Measurements from ENCODE around the gene LHX4.

The LHX4 gene

GRCh38 chr1:180301135-180301742, 71.2 kb downstream of the LHX4 start:
- H2BK5ac ChIP-seq (ENCODE audit: low read depth, low read length, poor library complexity), result no peak overlapping the region

GRCh38 chr1:180309338-180309737, 79.3 kb downstream of the LHX4 start:
- Histone ChIP-seq H3K4me3 (ENCODE audit: low read depth, low read length) (no peak overlapping the region), H3K9ac (ENCODE audit: low read length) (no peak overlapping the region), H3K4me2 (ENCODE audit: low read length) (no peak overlapping the region), H2AFZ (ENCODE audit: insufficient read depth, low read length, poor library complexity) (no peak overlapping the region), H4K12ac (ENCODE audit: low read depth, low read length) (no peak overlapping the region), H4K91ac (ENCODE audit: low read depth, low read length) (no peak overlapping the region), H2BK5ac (ENCODE audit: low read depth, low read length, poor library complexity) (no peak overlapping the region), H3K27me3 (ENCODE audit: insufficient read depth, low read length) (no peaks in the 10 kb centered on the region), H4K8ac (ENCODE audit: low read depth, low read length) (no peak overlapping the region), H3K23ac (ENCODE audit: low read length) (no peak overlapping the region), H3K27ac (ENCODE audit: low read depth, low read length) (no peak overlapping the region), H3K4me1 (ENCODE audit: control insufficient read depth in 1 of 2, insufficient read depth in 2 of 2, low read length in 2 of 2) (no peaks in the 10 kb centered on the region), H2AK5ac (ENCODE audit: low read length) (no peak overlapping the region), H2BK120ac (ENCODE audit: insufficient read depth, low read length, poor library complexity) (no peak overlapping the region), H3K18ac (ENCODE audit: low read length) (no peak overlapping the region), H3K36me3 (ENCODE audit: control insufficient read depth in 1 of 2, insufficient read depth in 2 of 2, low read length in 2 of 2) (peaks cover 0 to 5% of the 10 kb centered on the region in 2 experiments), H3K9me3 (ENCODE audit: insufficient read depth, low read depth, low read length) (no peaks in the 10 kb centered on the region), H3K79me1 (ENCODE audit: low read length) (no peaks in the 10 kb centered on the region), H2BK12ac (ENCODE audit: low read length) (no peak overlapping the region), H3K14ac (ENCODE audit: low read length) (no peak overlapping the region), H3K79me2 (ENCODE audit: control insufficient read depth, insufficient read depth, low read length, poor library complexity) (no peaks in the 10 kb centered on the region), H3K4ac (ENCODE audit: low read depth, low read length) (no peak overlapping the region)
- WGBS (ENCODE audit: extremely low coverage, insufficient coverage, insufficient read length), result no CpG with 5 or more reads among the region's 1 CpG
- peak in 1 of 2 donors; percentile 72 for DNase-seq

More at GRCh38 chr1:180301135-180301742, 71.2 kb downstream of the LHX4 start:
- no peak overlapping the region for H3K4me2 ChIP-seq (ENCODE audit: low read length)
- H3K4me3 ChIP-seq (ENCODE audit: low read depth, low read length), result no peak overlapping the region
- WGBS (ENCODE audit: extremely low coverage, insufficient coverage, insufficient read length), result no CpG with 5 or more reads among the region's 2 CpGs
- H3K36me3 ChIP-seq (ENCODE audit: control insufficient read depth in 1 of 2, insufficient read depth in 2 of 2, low read length in 2 of 2), result no peaks in the 10 kb centered on the region
- no peak overlapping the region for H2BK12ac ChIP-seq (ENCODE audit: low read length)
- DNase-seq, result no peak
- no peaks in the 10 kb centered on the region for H3K79me2 ChIP-seq (ENCODE audit: control insufficient read depth, insufficient read depth, low read length, poor library complexity)
- H2AFZ ChIP-seq (ENCODE audit: insufficient read depth, low read length, poor library complexity), result no peak overlapping the region
- no peak overlapping the region for H3K23ac ChIP-seq (ENCODE audit: low read length)
- no peak overlapping the region for H3K9ac ChIP-seq (ENCODE audit: low read length)
- no peak overlapping the region for H3K18ac ChIP-seq (ENCODE audit: low read length)
- H2BK120ac ChIP-seq (ENCODE audit: insufficient read depth, low read length, poor library complexity), result no peak overlapping the region
- no peak overlapping the region for H2AK5ac ChIP-seq (ENCODE audit: low read length)
- no peak overlapping the region for H4K91ac ChIP-seq (ENCODE audit: low read depth, low read length)
- no peaks in the 10 kb centered on the region for H3K9me3 ChIP-seq (ENCODE audit: insufficient read depth, low read depth, low read length)
- H3K27ac ChIP-seq (ENCODE audit: low read depth, low read length), result no peak overlapping the region
- H3K27me3 ChIP-seq (ENCODE audit: insufficient read depth, low read length), result no peaks in the 10 kb centered on the region
- no peak overlapping the region for H4K8ac ChIP-seq (ENCODE audit: low read depth, low read length)
- H3K79me1 ChIP-seq (ENCODE audit: low read length), result no peaks in the 10 kb centered on the region
- no peak overlapping the region for H3K14ac ChIP-seq (ENCODE audit: low read length)
- H3K4me1 ChIP-seq (ENCODE audit: control insufficient read depth in 1 of 2, insufficient read depth in 2 of 2, low read length in 2 of 2), result no peaks in the 10 kb centered on the region
- H3K4ac ChIP-seq (ENCODE audit: low read depth, low read length), result no peak overlapping the region
- H4K12ac ChIP-seq (ENCODE audit: low read depth, low read length), result no peak overlapping the region

DNA sequence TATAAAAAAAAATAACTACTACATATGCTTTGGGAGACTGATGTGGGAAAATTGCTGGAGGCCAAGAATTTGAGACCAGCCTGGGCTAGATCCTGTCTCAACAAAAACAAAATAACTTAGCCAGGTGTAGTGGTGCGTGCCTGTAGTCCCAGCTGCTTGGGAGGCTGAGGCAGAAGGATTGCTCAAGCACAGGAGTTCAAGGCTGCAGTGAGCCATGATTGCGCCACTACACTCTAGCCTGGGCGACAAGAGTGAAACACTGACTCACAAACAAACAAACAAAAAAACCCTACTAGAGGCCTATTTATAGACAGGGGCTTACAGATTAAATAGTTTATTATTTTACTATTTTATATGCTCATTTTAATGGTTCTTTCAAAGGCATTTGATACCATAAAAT, 80.0 kb downstream of the LHX4 start:
- Histone ChIP-seq H2AFZ (ENCODE audit: insufficient read depth, low read length, poor library complexity) (no peak overlapping the region), H3K79me2 (ENCODE audit: control insufficient read depth, insufficient read depth, low read length, poor library complexity) (no peaks in the 10 kb centered on the region), H3K23ac (ENCODE audit: low read length) (no peak overlapping the region), H2BK12ac (ENCODE audit: low read length) (no peak overlapping the region), H3K27ac (ENCODE audit: low read depth, low read length) (no peak overlapping the region), H2AK5ac (ENCODE audit: low read length) (no peak overlapping the region), H2BK120ac (ENCODE audit: insufficient read depth, low read length, poor library complexity) (no peak overlapping the region), H3K36me3 (ENCODE audit: control insufficient read depth in 1 of 2, insufficient read depth in 2 of 2, low read length in 2 of 2) (peaks cover 0 to 5% of the 10 kb centered on the region in 2 experiments), H3K4me2 (ENCODE audit: low read length) (no peak overlapping the region), H3K27me3 (ENCODE audit: insufficient read depth, low read length) (no peaks in the 10 kb centered on the region), H3K4ac (ENCODE audit: low read depth, low read length) (no peak overlapping the region), H4K91ac (ENCODE audit: low read depth, low read length) (no peak overlapping the region), H3K4me3 (ENCODE audit: low read depth, low read length) (no peak overlapping the region), H3K14ac (ENCODE audit: low read length) (no peak overlapping the region), H3K18ac (ENCODE audit: low read length) (no peak overlapping the region), H3K4me1 (ENCODE audit: control insufficient read depth in 1 of 2, insufficient read depth in 2 of 2, low read length in 2 of 2) (no peaks in the 10 kb centered on the region), H2BK5ac (ENCODE audit: low read depth, low read length, poor library complexity) (no peak overlapping the region), H4K12ac (ENCODE audit: low read depth, low read length) (no peak overlapping the region), H3K79me1 (ENCODE audit: low read length) (no peaks in the 10 kb centered on the region), H3K9me3 (ENCODE audit: insufficient read depth, low read depth, low read length) (no peaks in the 10 kb centered on the region), H3K9ac (ENCODE audit: low read length) (no peak overlapping the region), H4K8ac (ENCODE audit: low read depth, low read length) (no peak overlapping the region)
- no CpG with 5 or more reads among the region's 3 CpGs for WGBS (ENCODE audit: extremely low coverage, insufficient coverage, insufficient read length)
- peak; percentile 93 to 95 for DNase-seq

GRCh38 chr1:180311011-180311730, 81.1 kb downstream of the LHX4 start:
- Histone ChIP-seq H3K14ac (ENCODE audit: low read length) (no peak overlapping the region), H3K79me1 (ENCODE audit: low read length) (no peaks in the 10 kb centered on the region), H3K4me2 (ENCODE audit: low read length) (no peak overlapping the region), H2BK5ac (ENCODE audit: low read depth, low read length, poor library complexity) (no peak overlapping the region), H4K91ac (ENCODE audit: low read depth, low read length) (no peak overlapping the region), H4K12ac (ENCODE audit: low read depth, low read length) (no peak overlapping the region), H3K4me1 (ENCODE audit: control insufficient read depth in 1 of 2, insufficient read depth in 2 of 2, low read length in 2 of 2) (no peaks in the 10 kb centered on the region), H2BK12ac (ENCODE audit: low read length) (no peak overlapping the region), H2BK120ac (ENCODE audit: insufficient read depth, low read length, poor library complexity) (no peak overlapping the region), H4K8ac (ENCODE audit: low read depth, low read length) (no peak overlapping the region), H3K18ac (ENCODE audit: low read length) (no peak overlapping the region), H3K36me3 (ENCODE audit: control insufficient read depth in 1 of 2, insufficient read depth in 2 of 2, low read length in 2 of 2) (peaks cover 0 to 5% of the 10 kb centered on the region in 2 experiments), H3K4ac (ENCODE audit: low read depth, low read length) (no peak overlapping the region), H2AK5ac (ENCODE audit: low read length) (no peak overlapping the region), H3K27me3 (ENCODE audit: insufficient read depth, low read length) (no peaks in the 10 kb centered on the region), H2AFZ (ENCODE audit: insufficient read depth, low read length, poor library complexity) (no peak overlapping the region), H3K9ac (ENCODE audit: low read length) (no peak overlapping the region), H3K23ac (ENCODE audit: low read length) (no peak overlapping the region), H3K27ac (ENCODE audit: low read depth, low read length) (no peak overlapping the region), H3K4me3 (ENCODE audit: low read depth, low read length) (no peak overlapping the region), H3K79me2 (ENCODE audit: control insufficient read depth, insufficient read depth, low read length, poor library complexity) (no peaks in the 10 kb centered on the region), H3K9me3 (ENCODE audit: insufficient read depth, low read depth, low read length) (no peaks in the 10 kb centered on the region)
- peak; percentile 54 to 84 for DNase-seq
- no CpG with 5 or more reads among the region's 4 CpGs for WGBS (ENCODE audit: extremely low coverage, insufficient coverage, insufficient read length)
